GM12878 (cell line): ENCODE results near the gene RPEL1. TPM values are rescaled to one million over a fixed set of nuclear protein-coding genes. Genes with fewer than 3 reads are reported as not detected.
A peak's percentile ranks its signal among the peaks of the same experiment; 100 is the strongest.

Experiments
- ATAC-seq: fragments of 200-7000 bp; cut with Tn5 transposase; 3 replicates; pipeline ENCODE4 v1.9.1; 2020; ENCODE audit warnings: mild to moderate bottlenecking, moderate library complexity
- BruUV-seq: library from RNA; stranded (reverse); fragments of 400-500 nt; replicated peaks from 2 replicates; lab custom pipeline; 2021; lab: Mats Ljungman, UMichigan
- CTCF ChIA-PET: fragments of 300-600 bp; sonication (Branson Sonifier 250); formaldehyde crosslinking; extraction: SDS; loops from one replicate; lab custom pipeline; 2021; ENCODE audit warnings: inconsistent platforms; lab: Yijun Ruan, JAX
- POLR2A ChIA-PET: fragments of 350-600 bp; formaldehyde crosslinking; extraction: SDS; loops from one replicate; lab custom pipeline; 2021; ENCODE audit warnings: inconsistent platforms; lab: Charles Lee
- RAD21 ChIA-PET: fragments of 300-600 bp; sonication (Branson Sonifier 250); formaldehyde crosslinking; loops from one replicate; lab custom pipeline; 2023; ENCODE audit warnings: antibody characterized with exemption; ENCODE audit not compliant: unreplicated experiment; lab: Charles Lee
- SMC1A ChIA-PET: fragments of 300-600 bp; sonication (Branson Sonifier 250); formaldehyde crosslinking; loops from one replicate; lab custom pipeline; 2023; ENCODE audit not compliant: unreplicated experiment, uncharacterized antibody; lab: Charles Lee
- DNase-seq: peaks from one replicate; pipeline ENCODE4 v3.0.0-alpha.2; 2011; ENCODE audit warnings: low read depth, low spot score
- FAIRE-seq: peaks from 3 replicates; lab custom pipeline; 2011; peaks lifted over from hg19 to GRCh38; lab: Jason Lieb, UNC
- H2AFZ ChIP-seq: 2 replicates; pipeline ENCODE4 v1.6.0; 2011; ENCODE audit warnings: low read depth, low read length, control low read depth; ENCODE audit not compliant: control insufficient read depth
- H3K27ac ChIP-seq: 2 replicates; pipeline ENCODE4 v1.5.1; 2011; ENCODE audit warnings: control low read depth; ENCODE audit not compliant: control insufficient read depth, insufficient read depth
- H3K27me3 ChIP-seq, 2 experiments: replicated peaks in 1 of 2; 2 replicates each; pipeline versions ENCODE4 v1.6.0 to v1.6.1; 2011; ENCODE audit warnings: low read length in 1 of 2; ENCODE audit not compliant: control insufficient read depth in 2 of 2, insufficient read depth in 2 of 2
- H3K36me3 ChIP-seq, 2 experiments: 2 replicates each; pipeline ENCODE4 v1.5.1; 2011; ENCODE audit warnings: low read length in 1 of 2; ENCODE audit not compliant: control insufficient read depth in 2 of 2, insufficient read depth in 2 of 2
- H3K4me1 ChIP-seq: 2 replicates; pipeline ENCODE4 v1.6.1; 2011; ENCODE audit warnings: mild to moderate bottlenecking, low read length, moderate library complexity, mixed read lengths; ENCODE audit not compliant: control insufficient read depth, insufficient read depth
- H3K4me2 ChIP-seq: 2 replicates; pipeline ENCODE4 v1.6.0; 2011; ENCODE audit warnings: control low read depth; ENCODE audit not compliant: control insufficient read depth, insufficient read depth
- H3K4me3 ChIP-seq: fragments of 200-600 bp; sonication (generic); 2 replicates; pipeline ENCODE4 v1.5.1; 2016
- H3K79me2 ChIP-seq: 2 replicates; pipeline ENCODE4 v1.6.0; 2011; ENCODE audit warnings: low read length; ENCODE audit not compliant: control insufficient read depth, insufficient read depth
- H3K9ac ChIP-seq: 2 replicates; pipeline ENCODE4 v1.8.0; 2011; ENCODE audit warnings: low read length, control low read depth, mixed read lengths; ENCODE audit not compliant: control insufficient read depth, insufficient read depth
- H3K9me3 ChIP-seq: replicated peaks from 3 replicates; pipeline ENCODE4 v1.5.1; 2011; ENCODE audit warnings: mild to moderate bottlenecking, low read length; ENCODE audit not compliant: control insufficient read depth, insufficient read depth
- H4K20me1 ChIP-seq: 2 replicates; pipeline ENCODE4 v1.6.0; 2011; ENCODE audit not compliant: control insufficient read depth, insufficient read depth
- FOXM1 ChIP-seq: IDR thresholded peaks from 2 replicates; pipeline ENCODE4 v1.6.1; 2012; ENCODE audit warnings: low read depth, mild to moderate bottlenecking, inconsistent platforms, low read length, moderate library complexity
- HSF1 ChIP-seq: fragments of 150-350 bp; IDR thresholded peaks from 2 replicates; pipeline ENCODE4 v1.6.1; 2014; ENCODE audit warnings: mild to moderate bottlenecking, low read depth, low read length
- IKZF1 ChIP-seq: fragments of 450-650 bp; conservative IDR thresholded peaks from 2 replicates; pipeline ENCODE4 v1.6.1; 2017; ENCODE audit warnings: antibody characterized with exemption, mild to moderate bottlenecking
- MEF2A ChIP-seq: IDR thresholded peaks from 2 replicates; pipeline ENCODE4 v1.6.1; 2011; ENCODE audit warnings: low read depth, mild to moderate bottlenecking, low read length, moderate library complexity; ENCODE audit not compliant: insufficient read depth
- PML ChIP-seq: IDR thresholded peaks from 2 replicates; pipeline ENCODE4 v1.6.1; 2012; ENCODE audit warnings: low read length, inconsistent platforms
- SUZ12 ChIP-seq: fragments of 200-600 bp; sonication (generic); IDR thresholded peaks from one replicate; pipeline ENCODE4 v1.6.1; 2018; ENCODE audit warnings: antibody characterized with exemption, mild to moderate bottlenecking; ENCODE audit not compliant: unreplicated experiment
- TCF12 ChIP-seq: IDR thresholded peaks from 2 replicates; pipeline ENCODE4 v1.6.1; 2011; ENCODE audit warnings: low read depth, mild to moderate bottlenecking, low read length
- WGBS: methylation state at CpG from one replicate; pipeline ENCODE4 v1.1.6; 2016; ENCODE audit warnings: low lambda C conversion rate; ENCODE audit not compliant: insufficient replicate concordance, insufficient coverage; ENCODE audit errors: missing lambda C conversion rate; 5-methylcytosine and 5-hydroxymethylcytosine counted together
- in situ Hi-C: fragments of 300-500 bp; cut with MboI; formaldehyde crosslinking; loops from 9 replicates; pipeline ENCODE4 v1.14.3; 2018; ENCODE audit warnings: mixed read lengths
- intact Hi-C: fragments of 100-400 bp; cut with micrococcal nuclease; formaldehyde crosslinking; loops from one replicate; pipeline ENCODE4 v1.14.2; 2022; ENCODE audit not compliant: unreplicated experiment
- polyA plus RNA-seq, 11 experiments: library from polyadenylated mRNA; depleted of rRNA in 4 of 11; unstranded in 6 of 11; stranded (reverse) in 5 of 11; fragments of >200 nt; fragmentation: Nextera tagmentation in 4 of 11; fragmentation: Illumina TruSeq in 1 of 11; extraction: Ambion mirVana in 4 of 11; extraction: Trizol in 1 of 11; gene quantifications; 1 replicate in 1 of 11; 2 replicates in 10 of 11; pipeline versions ENCODE4 v1.2.1 to v1.2.3, GENCODE V29; 2011 to 2016; ENCODE audit warnings: inconsistent platforms in 2 of 11, missing spikeins in 2 of 11, low read depth in 1 of 11
- total RNA-seq, 4 experiments: library from RNA; depleted of rRNA in 3 of 4; stranded (reverse); fragments of >200 nt in 3 of 4; fragmentation: Illumina TruSeq in 1 of 4; extraction: Trizol in 1 of 4; gene quantifications; 2 replicates each; pipeline versions ENCODE4 v1.2.1 to v1.2.3, GENCODE V29; 2013 to 2021

Gene RPEL1
- total and polyA plus RNA-seq, 10 of the 15 experiments (the other 5 are each of a cell fraction or from before 2014, with no cell fraction given) = 0.04 to 0.08 (median 0.06) TPM; not detected in 6

- no peak for ATAC-seq
- POLR2A ChIA-PET = no interaction called here
- CTCF ChIA-PET = no interaction called here
- H3K4me3 ChIP-seq = peak overlapping the region; percentile 41; the same call in 1 of the 2 replicates
- H4K20me1 ChIP-seq = peaks cover 3% of the 10 kb centered on the region; the same call in 1 of the 2 replicates
- H3K4me1 ChIP-seq = no peaks in the 10 kb centered on the region; the same call in 1 of the 2 replicates
- no peak overlapping the region for H3K9ac ChIP-seq
- H3K9me3 ChIP-seq = no peaks in the 10 kb centered on the region; the same call in 2 of the 3 replicates
- H3K4me2 ChIP-seq = peak overlapping the region; percentile 54; the same call in 1 of the 2 replicates
- no peaks in the 10 kb centered on the region for H3K36me3 ChIP-seq
- TF ChIP-seq TCF12 (no peak), IKZF1 (no peak), MEF2A (no peak), HSF1 (no peak), SUZ12 (no peak), FOXM1 (no peak), PML (no peak)
- TF ChIP-seq, all 136 proteins: peak for 0
- Histone ChIP-seq H3K27ac (no peak overlapping the region), H2AFZ (0 out of 2 replicates have a peak overlapping the region, but pooled peaks have one; percentile 12), H3K79me2 (no peaks in the 10 kb centered on the region), H3K27me3 (peaks cover 0 to 6% of the 10 kb centered on the region in 2 experiments)
- DNase-seq = no peak
- RAD21 ChIA-PET = interaction anchor here (1.2 kb wide), 1 partner anchor 360 kb away, joined by 3 read pairs; the partner anchor contains the start of gene CNNM2
- SMC1A ChIA-PET = no interaction called here
- in situ Hi-C loops = no loop called here
- no TSS peak for BruUV-seq
- WGBS = 53% methylated on average over 51 of the region's 76 CpGs
- intact Hi-C loops = no loop called here
- FAIRE-seq = no peak
Observed at GRCh38 chr10:103277713-103278536, 32.2 kb downstream of the RPEL1 start.
